H1 (cell line): ENCODE measurements around the gene BMX. TPM values are rescaled to one million over a fixed set of nuclear protein-coding genes. Genes with fewer than 3 reads are reported as not detected.

ENCODE experiments used
- CTCF ChIA-PET: fragments of 300-600 bp; sonication (Branson Sonifier 250); formaldehyde crosslinking; loops from one replicate; lab custom pipeline; 2021; ENCODE audit not compliant: partially characterized antibody; lab: Charles Lee
- POLR2A ChIA-PET: fragments of 300-600 bp; sonication (Branson Sonifier 250); formaldehyde crosslinking; loops from one replicate; lab custom pipeline; 2021; ENCODE audit warnings: inconsistent platforms; ENCODE audit not compliant: partially characterized antibody; lab: Charles Lee
- DNase-seq, 2 experiments: peaks; one replicate each; pipeline versions ENCODE4 v3.0.0 to v3.0.0-alpha.2; 2010 to 2022; ENCODE audit warnings: low spot score in 2 of 2, low read depth in 1 of 2, mixed read lengths in 1 of 2
- FAIRE-seq: peaks from 2 replicates; lab custom pipeline; 2011; peaks lifted over from hg19 to GRCh38; lab: Jason Lieb, UNC
- H2AFZ ChIP-seq: 2 replicates; pipeline ENCODE4 v1.8.1; 2012; ENCODE audit warnings: low read length, inconsistent platforms
- H2AK5ac ChIP-seq: 2 replicates; pipeline ENCODE4 v1.6.1; 2013; ENCODE audit warnings: low read depth, low read length
- H2BK120ac ChIP-seq: replicated peaks from 2 replicates; pipeline ENCODE3; 2013; ENCODE audit warnings: low read depth, low read length, inconsistent platforms
- H2BK12ac ChIP-seq: 2 replicates; pipeline ENCODE4 v1.6.1; 2013; ENCODE audit warnings: low read depth, low read length
- H2BK15ac ChIP-seq: 2 replicates; pipeline ENCODE4 v1.6.1; 2013; ENCODE audit warnings: low read length
- H2BK20ac ChIP-seq: 2 replicates; pipeline ENCODE4 v1.6.1; 2013; ENCODE audit warnings: low read length
- H2BK5ac ChIP-seq: 2 replicates; pipeline ENCODE4 v1.6.1; 2013; ENCODE audit warnings: low read depth, low read length
- H3K14ac ChIP-seq: 2 replicates; pipeline ENCODE4 v1.6.1; 2013; ENCODE audit warnings: inconsistent platforms; ENCODE audit not compliant: insufficient read length
- H3K18ac ChIP-seq: 2 replicates; pipeline ENCODE4 v1.6.1; 2013; ENCODE audit warnings: low read length; ENCODE audit errors: extremely low read depth
- H3K23ac ChIP-seq: 2 replicates; pipeline ENCODE4 v1.6.1; 2013; ENCODE audit warnings: inconsistent platforms; ENCODE audit not compliant: insufficient read length
- H3K23me2 ChIP-seq: 2 replicates; pipeline ENCODE4 v1.6.1; 2013; ENCODE audit warnings: low read depth, low read length
- H3K27ac ChIP-seq: 2 replicates; pipeline ENCODE4 v1.6.1; 2011; ENCODE audit warnings: low read depth, low read length, inconsistent platforms
- H3K27me3 ChIP-seq, 4 experiments: replicated peaks in 1 of 4; 1 replicate in 1 of 4; 2 replicates in 3 of 4; pipeline versions ENCODE4 v1.6.1 to v1.8.1; 2011 to 2013; ENCODE audit warnings: low read length in 3 of 4, mild to moderate bottlenecking in 3 of 4, inconsistent platforms in 2 of 4, mixed read lengths in 2 of 4, moderate library complexity in 1 of 4; ENCODE audit not compliant: control insufficient read depth in 3 of 4, insufficient read depth in 3 of 4; ENCODE audit errors: extremely low read depth in 1 of 4
- H3K36me3 ChIP-seq, 4 experiments: 2 replicates each; pipeline versions ENCODE4 v1.6.1 to v1.8.1; 2011 to 2013; ENCODE audit warnings: mild to moderate bottlenecking in 4 of 4, low read length in 3 of 4, moderate library complexity in 2 of 4, control low read depth in 1 of 4, inconsistent platforms in 1 of 4; ENCODE audit not compliant: insufficient read depth in 4 of 4, control insufficient read depth in 2 of 4
- H3K4ac ChIP-seq: replicated peaks from 2 replicates; pipeline ENCODE3; 2013; ENCODE audit warnings: low read length, low read depth, mixed read lengths, inconsistent platforms; ENCODE audit not compliant: insufficient read length
- H3K4me1 ChIP-seq, 4 experiments: replicated peaks in 1 of 4; 1 replicate in 1 of 4; 2 replicates in 3 of 4; pipeline versions ENCODE4 v1.6.1 to v1.8.1; 2011 to 2013; ENCODE audit warnings: low read length in 3 of 4, inconsistent platforms in 2 of 4, mixed read lengths in 1 of 4; ENCODE audit not compliant: insufficient read depth in 4 of 4, control insufficient read depth in 3 of 4
- H3K4me2 ChIP-seq, 2 experiments: 2 replicates each; pipeline versions ENCODE4 v1.6.1 to v1.8.1; 2011 to 2013; ENCODE audit warnings: low read depth in 2 of 2, low read length in 2 of 2, control low read depth in 1 of 2, inconsistent platforms in 1 of 2, mild to moderate bottlenecking in 1 of 2; ENCODE audit not compliant: insufficient read depth in 1 of 2
- H3K4me3 ChIP-seq, 4 experiments: fragments of 200-600, 300-600 bp in 1 of 4; sonication (generic), shearing (Covaris generic), sonication (Bioruptor Twin) in 1 of 4; 2 replicates each; pipeline versions ENCODE4 v1.5.1 to v1.8.1; 2011 to 2016; ENCODE audit warnings: low read length in 4 of 4, low read depth in 3 of 4, control low read depth in 2 of 4, inconsistent platforms in 2 of 4, mild to moderate bottlenecking in 2 of 4, mixed read lengths in 1 of 4, moderate library complexity in 1 of 4; ENCODE audit not compliant: insufficient read depth in 2 of 4; ENCODE audit errors: extremely low read depth in 1 of 4
- H3K56ac ChIP-seq: replicated peaks from 2 replicates; pipeline ENCODE3; 2013; ENCODE audit warnings: low read depth, mild to moderate bottlenecking, mixed read lengths, low read length, inconsistent platforms; ENCODE audit not compliant: insufficient read length
- H3K79me1 ChIP-seq: 2 replicates; pipeline ENCODE4 v1.6.1; 2013; ENCODE audit warnings: low read depth, low read length, control low read depth
- H3K79me2 ChIP-seq, 2 experiments: 2 replicates each; pipeline versions ENCODE4 v1.6.1 to v1.8.1; 2012 to 2013; ENCODE audit warnings: low read length in 2 of 2, mild to moderate bottlenecking in 2 of 2, inconsistent platforms in 1 of 2; ENCODE audit not compliant: insufficient read depth in 2 of 2, control insufficient read depth in 1 of 2
- H3K9ac ChIP-seq, 4 experiments: replicated peaks in 1 of 4; 1 replicate in 1 of 4; 2 replicates in 3 of 4; pipeline versions ENCODE4 v1.6.1 to v1.8.1; 2011 to 2013; ENCODE audit warnings: low read depth in 3 of 4, low read length in 3 of 4, control low read depth in 2 of 4, mild to moderate bottlenecking in 2 of 4, moderate library complexity in 2 of 4, inconsistent platforms in 1 of 4; ENCODE audit errors: extremely low read depth in 1 of 4
- H3K9me3 ChIP-seq, 2 experiments: 2 replicates each; pipeline versions ENCODE4 v1.6.1 to v1.8.1; 2012 to 2013; ENCODE audit warnings: mild to moderate bottlenecking in 2 of 2, moderate library complexity in 2 of 2, control low read depth in 1 of 2, inconsistent platforms in 1 of 2, low read depth in 1 of 2, low read length in 1 of 2, mixed read lengths in 1 of 2; ENCODE audit not compliant: insufficient read depth in 2 of 2
- H4K20me1 ChIP-seq, 2 experiments: replicated peaks in 1 of 2; 2 replicates each; pipeline versions ENCODE3 to v1.8.1; 2011 to 2013; ENCODE audit warnings: inconsistent platforms in 2 of 2, low read length in 2 of 2, mild to moderate bottlenecking in 1 of 2; ENCODE audit not compliant: insufficient read depth in 2 of 2, control insufficient read depth in 1 of 2
- H4K5ac ChIP-seq: 2 replicates; pipeline ENCODE4 v1.6.1; 2013; ENCODE audit warnings: low read length, low read depth, mixed read lengths, inconsistent platforms; ENCODE audit not compliant: insufficient read length
- H4K8ac ChIP-seq: 2 replicates; pipeline ENCODE4 v1.8.0; 2013; ENCODE audit warnings: mild to moderate bottlenecking, moderate library complexity, low read length, inconsistent platforms; ENCODE audit not compliant: insufficient read depth; ENCODE audit errors: extremely low read depth
- H4K91ac ChIP-seq: replicated peaks from 2 replicates; pipeline ENCODE3; 2013; ENCODE audit warnings: low read length, mixed read lengths, inconsistent platforms; ENCODE audit not compliant: insufficient read length
- GABPA ChIP-seq: IDR thresholded peaks from 2 replicates; pipeline ENCODE4 v1.6.1; 2011; ENCODE audit warnings: mild to moderate bottlenecking, low read length, moderate library complexity, borderline replicate concordance; ENCODE audit not compliant: insufficient read depth
- HDAC6 ChIP-seq: IDR thresholded peaks from one replicate; pipeline ENCODE4 v1.7.1; 2012; ENCODE audit warnings: low read depth, mild to moderate bottlenecking, inconsistent platforms, low read length, moderate library complexity
- JUN ChIP-seq: IDR thresholded peaks from 2 replicates; pipeline ENCODE4 v1.6.1; 2011; ENCODE audit warnings: low read depth, mild to moderate bottlenecking, improper control_type of control experiment, low read length
- RAD21 ChIP-seq, 2 experiments: IDR thresholded peaks in 1 of 2; conservative IDR thresholded peaks in 1 of 2; 2 replicates each; pipeline ENCODE4 v1.6.1; 2011; ENCODE audit warnings: low read depth in 2 of 2, low read length in 2 of 2, improper control_type of control experiment in 1 of 2, inconsistent platforms in 1 of 2, mild to moderate bottlenecking in 1 of 2, moderate library complexity in 1 of 2
- RFX5 ChIP-seq: IDR thresholded peaks from 2 replicates; pipeline ENCODE4 v1.6.1; 2011; ENCODE audit warnings: low read depth, low read length, improper control_type of control experiment, borderline replicate concordance
- SUZ12 ChIP-seq: fragments of 200-600 bp; sonication (generic); IDR thresholded peaks from 2 replicates; pipeline ENCODE4 v1.6.1; 2012; ENCODE audit warnings: mild to moderate bottlenecking, inconsistent platforms, low read length, moderate library complexity, mixed read lengths
- ZNF274 ChIP-seq: IDR thresholded peaks from 2 replicates; pipeline ENCODE4 v1.7.0; 2012; ENCODE audit warnings: low read length, borderline replicate concordance; ENCODE audit errors: extremely low read depth
- WGBS, 2 experiments: shearing (Covaris generic) in 1 of 2; methylation state at CpG; one replicate each; pipeline versions ENCODE4 v1.1.6 to v1.1.7; 2013 to 2015; ENCODE audit warnings: low lambda C conversion rate in 2 of 2, mixed read lengths in 2 of 2, inconsistent platforms in 1 of 2, low coverage in 1 of 2, missing lambda C conversion rate in 1 of 2; ENCODE audit not compliant: insufficient replicate concordance in 2 of 2, insufficient coverage in 1 of 2, insufficient read length in 1 of 2; ENCODE audit errors: extremely low coverage in 1 of 2, missing lambda C conversion rate in 1 of 2; 5-methylcytosine and 5-hydroxymethylcytosine counted together
- polyA plus RNA-seq, 7 experiments: library from polyadenylated mRNA; depleted of rRNA in 3 of 7; stranded (reverse) in 5 of 7; unstranded in 2 of 7; fragments of >200 nt in 5 of 7; fragments of 200-250 nt in 2 of 7; gene quantifications; 1 replicate in 5 of 7; 2 replicates in 1 of 7; 4 replicates in 1 of 7; pipeline versions ENCODE4 v1.2.1 to v1.2.3, GENCODE V29; 2011 to 2013; ENCODE audit warnings: missing spikeins in 2 of 7, mixed read lengths in 2 of 7
- total RNA-seq: library from RNA; stranded (reverse); fragmentation: NEBNext Ultra II Directional; extraction: Animal tissue kit (Norgen Biotek cat#: 25700); gene quantifications from 2 replicates; pipeline ENCODE4 v1.2.1, GENCODE V29; 2021
- TF ChIP-seq, protein P1 (sequence below), 3 experiments: IDR thresholded peaks; 1 replicate in 2 of 3; 2 replicates in 1 of 3; pipeline versions ENCODE4 v1.5.1 to v1.6.1; 2011; ENCODE audit warnings: low read length in 3 of 3, mild to moderate bottlenecking in 3 of 3, inconsistent platforms in 2 of 3, low read depth in 1 of 3, moderate library complexity in 1 of 3; ENCODE audit not compliant: insufficient read depth in 1 of 3; ENCODE audit errors: control extremely low read depth in 1 of 3
- TF ChIP-seq, protein P2 (sequence below): IDR thresholded peaks from 2 replicates; pipeline ENCODE4 v1.6.1; 2011; ENCODE audit warnings: low read depth, mild to moderate bottlenecking, low read length; ENCODE audit not compliant: insufficient read depth

BMX gene
- total and polyA plus RNA-seq, 2 of the 8 experiments (the other 6 are each of a cell fraction or from before 2014, with no cell fraction given), result not detected

DNA sequence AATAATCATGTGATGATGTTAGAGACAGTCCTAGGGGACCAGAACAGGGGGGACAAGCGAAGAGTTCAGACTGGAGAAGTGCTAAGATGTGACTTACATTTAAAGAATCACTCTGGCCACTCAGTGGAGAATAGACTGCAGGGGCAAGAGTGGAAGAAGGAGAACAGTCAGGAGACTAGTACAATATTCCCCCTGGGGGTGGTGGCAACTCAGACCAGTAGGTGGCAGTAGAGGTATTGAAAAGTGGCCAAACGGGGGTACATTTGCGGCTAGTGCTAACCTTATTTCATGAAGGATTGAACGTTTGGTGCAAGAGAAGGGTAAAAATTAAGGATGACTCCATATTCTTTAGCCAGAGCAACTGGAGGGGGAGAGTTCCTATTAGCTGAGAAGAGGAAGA, 2.7 kb upstream of the BMX start:
- H2AFZ ChIP-seq, result no peak overlapping the region
- FAIRE-seq, result peak; percentile 87

More for the DNA sequence above, 2.7 kb upstream of the BMX start:
- Histone ChIP-seq H3K79me1 (no peaks in the 10 kb centered on the region), H2BK5ac (no peak overlapping the region), H2BK12ac (no peak overlapping the region), H3K4me2 (no peak overlapping the region), H2BK15ac (no peak overlapping the region), H3K56ac (no peak overlapping the region), H2BK20ac (no peak overlapping the region), H3K18ac (no peak overlapping the region), H3K36me3 (no peaks in the 10 kb centered on the region), H4K5ac (no peak overlapping the region), H4K20me1 (no peaks in the 10 kb centered on the region), H3K27me3 (no peaks in the 10 kb centered on the region), H3K27ac (no peak overlapping the region), H3K23me2 (no peaks in the 10 kb centered on the region; the same call in 1 of the 2 replicates), H3K4me1 (no peaks in the 10 kb centered on the region), H3K4ac (no peak overlapping the region), H4K8ac (no peak overlapping the region), H3K79me2 (no peaks in the 10 kb centered on the region), H3K23ac (no peak overlapping the region), H3K9me3 (no peaks in the 10 kb centered on the region), H3K14ac (no peak overlapping the region), H2BK120ac (no peak overlapping the region), H4K91ac (no peak overlapping the region), H3K4me3 (no peak overlapping the region), H3K9ac (no peak overlapping the region), H2AK5ac (no peak overlapping the region)
- CTCF ChIA-PET, result interaction anchor here (0.7 to 2.5 kb wide), 6 partner anchors 16 to 1803 kb away, joined by 3 to 7 read pairs (median 3); no protein-coding TSS in a partner anchor
- peak in 1 of 2 experiments; percentile 72 for DNase-seq
- POLR2A ChIA-PET, result no interaction called here
- TF ChIP-seq, protein P1, sequence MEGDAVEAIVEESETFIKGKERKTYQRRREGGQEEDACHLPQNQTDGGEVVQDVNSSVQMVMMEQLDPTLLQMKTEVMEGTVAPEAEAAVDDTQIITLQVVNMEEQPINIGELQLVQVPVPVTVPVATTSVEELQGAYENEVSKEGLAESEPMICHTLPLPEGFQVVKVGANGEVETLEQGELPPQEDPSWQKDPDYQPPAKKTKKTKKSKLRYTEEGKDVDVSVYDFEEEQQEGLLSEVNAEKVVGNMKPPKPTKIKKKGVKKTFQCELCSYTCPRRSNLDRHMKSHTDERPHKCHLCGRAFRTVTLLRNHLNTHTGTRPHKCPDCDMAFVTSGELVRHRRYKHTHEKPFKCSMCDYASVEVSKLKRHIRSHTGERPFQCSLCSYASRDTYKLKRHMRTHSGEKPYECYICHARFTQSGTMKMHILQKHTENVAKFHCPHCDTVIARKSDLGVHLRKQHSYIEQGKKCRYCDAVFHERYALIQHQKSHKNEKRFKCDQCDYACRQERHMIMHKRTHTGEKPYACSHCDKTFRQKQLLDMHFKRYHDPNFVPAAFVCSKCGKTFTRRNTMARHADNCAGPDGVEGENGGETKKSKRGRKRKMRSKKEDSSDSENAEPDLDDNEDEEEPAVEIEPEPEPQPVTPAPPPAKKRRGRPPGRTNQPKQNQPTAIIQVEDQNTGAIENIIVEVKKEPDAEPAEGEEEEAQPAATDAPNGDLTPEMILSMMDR (IDR thresholded peaks at IDR 0.05; ENCODE audit: control extremely low read depth in 1 of 3, insufficient read depth in 1 of 3, low read depth in 1 of 3, low read length in 3 of 3), result peak; percentile 48 to 63 (median 56)
- no peak for TF ChIP-seq RFX5
- TF ChIP-seq SUZ12, result no peak
- TF ChIP-seq ZNF274, result no peak
- TF ChIP-seq RAD21 (IDR thresholded peaks at IDR 0.05 in 1 of 2, conservative IDR thresholded peaks at IDR 0.05 in 1 of 2; ENCODE audit: low read depth in 2 of 2, low read length in 2 of 2), result peak; percentile 70 to 74
- no peak for TF ChIP-seq HDAC6
- TF ChIP-seq, protein P2, sequence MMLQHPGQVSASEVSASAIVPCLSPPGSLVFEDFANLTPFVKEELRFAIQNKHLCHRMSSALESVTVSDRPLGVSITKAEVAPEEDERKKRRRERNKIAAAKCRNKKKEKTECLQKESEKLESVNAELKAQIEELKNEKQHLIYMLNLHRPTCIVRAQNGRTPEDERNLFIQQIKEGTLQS, result no peak
- TF ChIP-seq JUN, result no peak
- no peak for TF ChIP-seq GABPA
- WGBS, 2 experiments, result 13% methylated on average over 4 of the region's 4 CpGs; no CpG with 5 or more reads in 1 of the 2 experiments
